GM18502 (cell line): ENCODE data around the gene APOBEC2.

Source experiments
- ATAC-seq: cut with Tn5 transposase; IDR thresholded peaks from one replicate; pipeline ENCODE4 v1.9.1; 2021; ENCODE audit warnings: mild to moderate bottlenecking; ENCODE audit not compliant: unreplicated experiment, poor library complexity

The APOBEC2 gene

DNA sequence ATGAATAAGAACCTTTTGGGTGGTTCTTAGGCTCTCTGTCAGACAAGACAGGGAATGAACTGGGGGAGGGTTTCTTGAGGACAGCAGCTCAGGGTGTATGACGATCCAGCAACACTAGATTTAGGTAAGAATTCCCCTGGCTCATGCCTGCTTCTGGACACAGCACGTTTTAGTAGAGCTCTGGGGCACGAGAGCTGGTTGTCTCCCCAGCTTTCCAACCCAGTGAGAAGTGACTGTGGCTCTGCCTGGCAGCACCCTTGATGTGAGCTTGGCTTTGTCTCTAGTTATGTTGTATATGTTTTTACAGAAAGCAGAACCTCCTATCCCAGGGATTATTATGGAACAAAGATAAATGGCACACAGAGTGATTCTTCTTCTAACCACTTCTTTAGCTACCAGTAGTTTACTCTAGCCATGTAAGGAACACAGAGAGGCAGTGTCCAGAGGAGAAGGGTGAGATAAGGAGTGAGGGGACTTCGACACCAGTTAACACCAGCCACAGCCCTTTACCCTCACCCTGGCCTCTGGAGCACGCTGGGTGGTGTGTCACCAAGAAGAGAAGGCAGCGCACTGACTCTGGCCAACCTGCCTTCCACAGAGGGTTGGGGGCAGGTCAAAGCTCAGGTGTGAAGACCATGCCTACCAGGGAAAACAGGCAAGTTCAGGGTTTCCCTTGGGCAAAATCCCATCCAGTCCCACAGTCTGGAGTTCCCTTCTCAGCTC is 3.9 kb downstream of the APOBEC2 start:
- no peak for ATAC-seq

DNA sequence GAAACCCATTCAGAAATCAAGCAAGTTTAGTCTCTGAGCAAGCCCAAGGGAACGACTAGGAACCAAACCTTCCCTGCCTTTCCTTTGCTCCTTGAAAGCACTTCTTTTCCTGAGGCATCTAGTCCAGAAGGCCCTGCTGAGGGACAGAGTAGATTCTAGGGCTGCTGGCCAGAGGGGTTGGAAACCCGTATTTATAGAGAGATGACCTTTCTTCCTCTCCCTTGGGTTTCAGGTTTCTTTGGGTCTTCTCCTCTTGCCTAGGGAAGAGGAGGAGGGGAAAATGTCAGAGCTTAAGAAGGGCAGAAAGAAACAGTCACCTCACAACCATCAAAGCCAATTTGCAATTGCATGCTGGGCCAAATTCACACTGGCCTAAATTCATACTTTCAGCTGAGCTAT is 5.8 kb downstream of the APOBEC2 start:
- ATAC-seq = no peak

DNA sequence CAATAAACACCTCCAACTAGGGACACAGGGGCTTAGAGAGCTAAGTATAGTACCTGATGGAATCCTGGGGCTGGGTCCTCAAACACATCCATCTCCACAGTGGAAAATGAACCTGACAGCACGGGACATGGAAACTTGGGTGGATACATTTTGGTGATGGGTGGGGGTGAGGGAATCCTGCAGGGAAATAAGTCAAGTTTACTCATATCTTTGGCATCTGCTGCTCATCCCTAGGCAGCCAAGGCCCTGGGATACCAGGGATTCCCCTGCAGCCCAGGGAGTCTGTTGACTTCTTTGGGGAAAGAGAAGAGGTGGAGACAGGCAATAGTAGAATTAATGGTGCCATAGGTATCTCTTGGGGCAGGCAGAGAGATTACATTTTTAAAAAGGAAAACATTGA is 6.6 kb downstream of the APOBEC2 start:
- no peak for ATAC-seq

DNA sequence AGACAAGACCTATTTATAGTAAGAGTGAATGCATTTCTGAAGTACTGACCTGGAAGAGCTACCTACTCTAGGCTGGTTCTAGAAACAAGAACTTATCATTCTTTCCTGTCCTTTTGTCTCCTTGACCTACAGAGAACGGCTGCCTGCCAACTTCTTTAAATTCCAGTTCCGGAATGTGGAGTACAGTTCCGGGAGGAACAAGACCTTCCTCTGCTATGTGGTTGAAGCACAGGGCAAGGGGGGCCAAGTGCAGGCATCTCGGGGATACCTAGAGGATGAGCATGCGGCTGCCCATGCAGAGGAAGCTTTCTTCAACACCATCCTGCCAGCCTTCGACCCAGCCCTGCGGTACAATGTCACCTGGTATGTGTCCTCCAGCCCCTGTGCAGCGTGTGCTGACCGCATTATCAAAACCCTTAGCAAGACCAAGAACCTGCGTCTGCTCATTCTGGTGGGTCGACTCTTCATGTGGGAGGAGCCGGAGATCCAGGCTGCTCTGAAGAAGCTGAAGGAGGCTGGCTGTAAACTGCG is 8.3 kb downstream of the APOBEC2 start:
- ATAC-seq = no peak

DNA sequence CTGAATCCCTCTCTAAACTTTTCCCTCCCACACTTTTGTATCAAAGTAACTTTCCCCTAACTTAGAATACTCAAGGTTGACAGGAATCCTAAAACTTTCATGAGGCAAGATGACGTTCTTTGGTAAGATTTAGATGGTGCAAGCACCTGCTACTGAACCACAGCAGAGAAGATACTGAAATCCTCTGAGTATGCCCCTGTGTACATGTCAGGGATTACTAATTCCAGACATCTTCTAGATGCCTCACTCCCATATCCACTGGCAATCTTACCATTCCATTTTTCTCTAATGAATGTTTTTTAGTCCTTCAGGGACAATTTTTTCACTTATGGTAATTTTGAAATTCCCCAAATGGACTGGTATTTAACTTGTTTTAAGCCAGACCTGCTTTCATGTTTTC is 9.1 kb downstream of the APOBEC2 start:
- ATAC-seq = no peak

DNA sequence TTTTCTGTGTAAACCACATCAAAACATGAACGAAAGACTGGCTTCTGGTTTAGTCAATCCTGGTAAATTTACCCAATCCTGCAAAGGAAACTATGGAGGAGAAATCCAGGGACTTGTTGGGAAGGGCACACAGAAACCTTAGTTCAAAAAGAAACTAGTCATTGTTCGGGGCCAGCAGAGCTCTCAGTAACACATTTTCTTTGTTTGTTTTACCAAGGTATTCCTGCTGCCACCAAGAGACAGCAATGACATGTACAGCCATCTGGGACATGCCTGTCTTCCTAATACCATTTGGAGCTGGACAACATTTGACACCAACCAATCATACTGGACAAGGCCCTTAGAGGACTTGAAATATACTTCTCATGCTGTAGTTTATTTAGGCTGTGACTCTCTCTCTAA is 10.9 kb downstream of the APOBEC2 start:
- no peak for ATAC-seq

DNA sequence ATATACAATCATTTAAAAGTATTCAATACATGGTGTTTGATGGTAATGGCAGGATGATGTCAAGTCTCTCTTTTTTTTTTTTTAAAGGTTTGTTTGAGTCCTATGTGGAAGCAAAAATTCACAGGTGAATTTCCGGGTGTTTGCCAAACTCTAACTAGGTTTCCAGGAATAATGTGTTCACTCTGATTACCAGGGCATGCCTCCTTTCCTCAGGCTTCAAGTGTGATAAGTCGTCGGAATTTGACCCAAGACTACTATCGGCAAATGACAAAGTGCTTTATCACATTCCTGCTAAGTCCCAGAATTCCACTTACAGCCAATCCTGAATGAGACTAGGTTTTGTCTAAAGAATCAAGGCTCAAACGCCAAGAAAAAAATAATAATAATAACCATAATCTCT is 11.8 kb downstream of the APOBEC2 start:
- no peak for ATAC-seq

DNA sequence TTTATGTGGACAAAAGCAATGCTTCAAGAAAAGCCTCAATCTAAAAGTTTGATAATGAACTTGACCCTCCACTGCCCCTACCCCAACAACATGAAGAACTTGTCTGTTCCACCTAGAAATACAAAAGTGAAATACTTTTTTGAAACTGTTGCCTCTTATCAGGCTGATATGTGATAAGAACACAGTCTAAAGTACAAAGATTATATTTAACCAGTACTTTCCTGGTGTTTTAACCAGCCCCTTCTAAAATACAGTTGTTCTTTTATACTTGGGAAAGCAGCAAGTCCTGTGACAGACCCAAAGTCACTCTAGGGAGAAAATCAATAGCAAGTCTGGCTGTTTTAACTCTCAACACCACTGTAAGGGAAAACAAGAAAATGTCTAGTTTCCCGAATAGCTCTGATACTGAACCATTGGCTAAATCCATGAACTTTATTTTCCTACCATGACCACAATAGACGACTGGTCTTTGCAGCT is 12.6 kb downstream of the APOBEC2 start:
- no peak for ATAC-seq

DNA sequence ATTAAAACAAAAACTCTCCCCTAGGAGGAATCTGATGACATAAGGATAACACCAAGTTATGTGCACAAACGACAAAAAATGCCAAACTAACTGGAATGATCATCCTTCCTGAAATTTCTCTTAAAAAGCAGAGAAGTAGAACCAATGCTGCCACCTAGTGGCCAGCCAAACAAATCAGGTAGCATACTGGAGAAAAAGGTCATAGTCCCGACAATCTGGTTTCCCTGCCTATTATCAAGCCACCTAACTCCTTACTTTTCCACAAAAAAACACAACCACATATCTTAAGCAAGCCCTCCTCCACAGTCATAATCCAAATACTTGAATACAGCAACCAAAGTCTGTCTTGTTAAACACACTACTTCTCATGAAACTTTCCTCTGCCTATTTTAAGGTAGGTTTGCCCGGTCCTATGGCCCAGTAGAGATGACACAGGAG is 13.9 kb downstream of the APOBEC2 start:
- ATAC-seq = no peak

DNA sequence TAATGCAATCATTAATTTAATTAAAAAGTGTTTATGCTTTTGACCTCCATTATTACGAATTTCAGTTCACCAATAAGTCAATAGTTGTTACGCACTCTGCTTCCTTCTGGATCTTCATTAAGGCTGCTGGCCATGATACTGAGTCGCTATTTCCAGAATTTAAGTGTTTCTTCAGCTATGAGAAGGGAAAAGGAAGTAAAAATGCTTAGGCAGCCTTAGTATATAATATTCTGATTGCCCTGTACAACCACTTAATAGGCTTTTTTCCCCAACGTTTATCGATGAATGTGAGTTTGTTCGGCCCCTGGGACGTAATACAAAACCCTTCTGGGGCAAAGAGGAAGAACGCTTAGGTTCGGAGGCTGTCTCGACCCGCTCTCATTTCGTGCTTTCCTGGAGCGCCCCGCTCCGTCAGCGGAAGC is 18.5 kb downstream of the APOBEC2 start:
- ATAC-seq = no peak

DNA sequence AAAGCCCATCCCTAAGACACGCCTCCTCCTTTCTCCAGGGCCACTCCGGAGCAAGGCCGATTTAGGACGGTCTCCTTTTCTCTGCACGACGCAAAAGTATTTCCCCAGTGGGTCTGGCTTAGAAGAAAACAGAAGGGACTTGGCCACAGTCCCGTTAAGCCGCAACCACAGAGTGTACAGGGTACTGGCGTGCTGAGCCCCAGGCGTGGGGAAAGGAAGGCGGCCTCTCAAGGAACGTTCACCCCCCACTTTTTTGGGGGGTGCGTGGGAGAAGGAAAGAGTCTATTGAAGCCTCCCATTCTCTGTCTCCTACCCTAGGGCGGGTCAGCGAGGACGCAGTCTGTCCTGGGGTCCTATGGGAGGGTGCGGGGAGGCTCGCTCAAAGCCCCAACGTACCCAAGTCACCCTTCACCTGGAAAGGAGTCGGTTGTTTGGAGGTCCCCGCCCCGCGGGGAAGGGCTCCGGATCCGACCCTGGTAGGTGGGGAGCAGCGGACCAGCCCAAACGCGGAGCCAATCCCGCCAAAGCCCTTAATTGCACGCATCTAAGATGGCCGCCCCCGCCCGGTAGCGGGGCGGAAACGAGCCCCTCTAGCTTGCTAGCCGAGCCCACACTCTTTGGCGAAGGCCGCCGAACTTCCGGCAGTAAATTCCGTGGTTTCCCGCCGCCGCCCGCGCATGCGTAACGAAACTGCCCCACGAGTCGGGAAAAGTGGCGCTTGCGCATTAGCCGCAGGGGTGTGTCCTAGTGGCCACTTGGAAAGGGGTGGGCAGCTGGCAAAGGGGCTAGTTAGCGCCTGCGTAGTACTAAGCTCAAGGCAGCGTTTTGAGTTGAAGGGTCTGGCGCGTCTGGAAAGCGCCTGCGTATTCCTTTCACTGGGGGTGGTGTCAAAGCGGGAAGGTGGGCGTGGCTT is 19.2 kb downstream of the APOBEC2 start, which contains the start of gene OARD1:
Gene OARD1 (minus strand): TSS at position 434 of the 913 bp plus-strand sequence. CDS start 722 bp downstream, outside the sequence.
- peak; percentile 75 for ATAC-seq

DNA sequence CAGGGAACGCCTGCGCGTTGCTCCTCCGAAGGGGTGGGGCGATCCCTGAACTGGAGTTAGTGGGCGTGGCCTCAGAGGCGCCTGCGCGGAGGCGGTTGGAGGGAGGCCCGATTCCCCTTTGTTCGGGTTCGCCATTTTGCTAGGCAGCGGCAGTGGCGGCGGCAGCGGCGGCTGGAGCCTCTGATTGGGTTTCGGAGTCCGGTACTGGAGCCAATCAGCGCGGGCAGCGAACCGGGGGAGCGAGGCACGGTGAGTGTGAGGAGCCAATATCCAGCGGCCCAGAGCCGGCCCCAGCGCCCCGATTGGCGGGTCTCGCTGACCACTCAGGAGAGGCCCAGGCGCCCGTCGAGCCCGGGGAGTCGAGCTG is 19.8 kb downstream of the APOBEC2 start, which contains the start of gene NFYA:
Gene NFYA (plus strand): TSS at position 139 of the 367 bp plus-strand sequence. CDS start 6,116 bp downstream, outside the sequence.
- ATAC-seq = peak; percentile 62

DNA sequence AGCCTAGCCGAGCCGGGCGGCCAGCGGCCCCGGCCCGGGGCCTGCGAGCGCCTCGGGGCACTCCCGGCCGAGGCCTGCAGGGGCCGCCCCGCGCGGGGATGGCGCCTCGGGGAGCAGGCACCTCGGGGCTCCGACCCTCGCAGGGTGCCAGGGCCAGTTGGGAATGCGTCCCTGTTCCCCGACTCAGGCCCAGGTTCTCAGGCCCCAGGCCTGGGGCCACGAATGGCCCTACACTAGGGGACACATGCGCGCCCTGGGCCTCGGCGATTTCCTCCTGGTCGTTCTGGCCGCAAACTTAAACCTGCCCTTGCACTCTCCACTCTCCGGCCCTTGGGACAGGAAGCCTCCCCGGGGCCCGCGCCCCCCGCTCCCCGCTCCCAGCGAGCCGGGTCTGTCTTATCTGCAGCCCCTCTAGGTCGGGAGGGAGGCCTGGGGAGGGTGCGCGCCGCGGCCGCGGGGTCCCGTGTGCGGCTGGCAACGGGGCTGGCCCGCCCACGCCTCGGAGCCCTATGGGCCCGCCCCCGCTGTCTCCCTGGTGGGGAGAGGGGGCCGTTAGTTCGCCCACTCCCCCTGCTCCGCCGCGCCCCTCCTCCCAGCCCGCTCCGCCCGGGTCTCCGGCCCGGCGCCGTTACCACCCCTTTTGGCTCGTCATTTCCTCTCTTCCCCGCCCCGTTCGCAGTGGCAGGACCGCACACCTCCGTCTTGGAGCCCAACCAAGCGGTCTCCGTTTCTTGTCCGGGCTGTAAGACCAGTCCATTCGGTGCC is 20.4 kb downstream of the APOBEC2 start:
- ATAC-seq = peak; percentile 35

DNA sequence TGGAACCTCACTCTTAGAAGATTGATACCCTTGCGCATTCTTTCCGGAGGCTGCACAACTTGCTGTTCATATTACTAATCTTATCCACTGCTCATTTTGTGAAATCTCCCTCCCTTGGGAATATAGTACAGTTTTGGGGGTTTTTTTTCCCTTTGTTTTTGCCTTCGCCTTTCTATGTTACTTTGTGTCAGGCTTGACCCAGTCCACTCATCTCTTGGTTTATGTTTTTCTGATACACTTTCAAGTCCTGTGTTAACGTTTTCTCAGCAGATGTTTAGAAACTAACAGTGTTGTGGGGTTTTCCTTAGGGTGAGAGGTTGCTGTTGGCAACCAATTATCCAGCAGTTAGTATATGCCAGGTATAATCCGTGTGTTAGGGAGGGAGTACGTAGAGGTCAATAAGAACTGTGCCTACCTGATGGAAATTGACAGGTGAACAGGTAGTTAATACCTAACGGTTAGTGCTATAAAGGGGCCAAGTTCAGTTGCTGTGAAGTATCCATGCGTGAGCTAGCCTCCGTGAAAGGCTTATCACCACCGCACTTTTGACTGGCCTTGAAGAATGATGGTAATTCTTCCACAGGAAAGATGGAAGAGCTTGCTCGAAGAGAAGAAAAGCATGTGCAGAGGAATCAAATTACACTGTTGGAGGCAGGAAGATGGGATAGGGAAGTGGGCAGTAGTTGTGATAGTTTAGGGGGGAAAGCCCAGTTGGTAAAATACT is 21.1 kb downstream of the APOBEC2 start:
- no peak for ATAC-seq

DNA sequence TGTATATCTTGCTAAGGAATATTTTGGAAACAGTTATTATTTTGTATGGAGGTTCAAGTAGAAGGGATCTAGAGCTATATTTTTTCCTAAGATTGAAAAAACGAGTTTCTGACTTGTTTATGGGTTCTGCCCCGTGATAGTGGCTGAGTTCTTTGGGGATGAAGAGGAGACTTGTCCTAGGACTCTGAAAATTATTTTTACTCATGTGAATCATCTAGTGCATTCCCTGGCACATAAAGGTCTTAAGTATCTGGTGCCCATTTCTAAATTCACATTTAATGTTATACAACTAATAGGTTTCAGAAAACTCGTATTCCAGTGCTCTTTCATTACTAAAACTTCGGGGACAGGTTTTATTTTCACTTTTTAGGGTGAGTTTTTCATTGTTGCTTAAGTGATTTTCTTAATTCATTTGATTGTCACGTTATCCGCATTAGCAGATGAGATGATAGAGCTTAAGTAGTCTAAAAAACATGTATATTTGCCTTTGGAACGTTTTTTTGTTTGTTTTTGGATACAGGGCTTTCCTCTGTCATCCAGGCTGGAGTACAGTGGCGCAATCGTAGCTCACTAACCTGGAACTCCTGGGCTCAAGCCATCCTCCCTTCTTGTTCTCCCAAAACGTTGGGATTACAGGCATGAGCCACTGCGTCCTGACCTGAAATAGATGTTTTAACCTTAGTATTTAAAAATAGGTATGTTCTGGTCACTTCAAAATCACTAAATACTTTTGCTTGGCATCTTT is 21.9 kb downstream of the APOBEC2 start:
- ATAC-seq = no peak

DNA sequence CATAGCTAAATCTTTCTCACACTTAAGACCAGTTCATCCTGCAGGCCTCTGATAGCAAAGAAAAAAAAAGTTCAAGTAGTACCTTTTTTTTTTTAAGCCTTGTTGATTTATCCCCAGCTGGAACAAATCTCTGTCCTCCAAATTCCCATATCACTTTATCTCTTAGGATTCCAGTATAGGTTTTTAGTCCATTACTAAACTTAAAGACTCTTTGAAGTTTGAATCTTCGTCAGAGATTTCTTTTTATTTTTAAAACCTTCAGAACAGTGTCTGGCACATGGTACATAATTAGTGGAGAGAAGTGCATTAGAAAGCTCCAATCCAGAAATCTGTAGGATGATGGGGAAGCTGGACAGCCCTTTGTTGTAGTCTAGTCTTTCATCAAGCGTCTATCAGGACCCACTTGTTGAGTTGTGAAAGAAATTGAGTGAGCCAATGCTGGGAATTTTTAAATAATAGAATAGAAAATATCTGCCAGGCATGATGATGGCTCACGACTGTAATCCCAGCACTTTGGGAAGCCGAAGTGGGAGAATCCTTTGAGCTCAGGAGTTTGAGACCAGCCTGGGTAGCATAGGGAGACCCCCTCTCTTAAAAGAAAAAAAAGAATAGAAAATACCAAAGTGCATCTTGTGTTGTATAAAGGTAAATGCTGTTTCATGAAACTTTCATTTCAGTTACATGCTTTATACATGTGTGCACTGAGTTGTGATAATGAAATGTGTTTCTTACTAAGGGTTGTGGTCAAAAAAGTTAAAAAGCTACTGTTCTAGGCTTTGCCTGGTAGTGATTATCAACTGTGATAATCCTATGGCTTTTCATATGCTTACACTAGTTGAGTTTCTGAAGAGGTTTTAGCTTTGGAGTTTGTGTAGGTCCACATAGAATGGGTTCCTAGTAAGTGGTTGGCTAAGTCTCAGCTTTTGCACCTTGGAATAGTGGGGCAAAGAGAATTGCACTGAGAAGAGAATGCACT is 22.9 kb downstream of the APOBEC2 start:
- no peak for ATAC-seq

DNA sequence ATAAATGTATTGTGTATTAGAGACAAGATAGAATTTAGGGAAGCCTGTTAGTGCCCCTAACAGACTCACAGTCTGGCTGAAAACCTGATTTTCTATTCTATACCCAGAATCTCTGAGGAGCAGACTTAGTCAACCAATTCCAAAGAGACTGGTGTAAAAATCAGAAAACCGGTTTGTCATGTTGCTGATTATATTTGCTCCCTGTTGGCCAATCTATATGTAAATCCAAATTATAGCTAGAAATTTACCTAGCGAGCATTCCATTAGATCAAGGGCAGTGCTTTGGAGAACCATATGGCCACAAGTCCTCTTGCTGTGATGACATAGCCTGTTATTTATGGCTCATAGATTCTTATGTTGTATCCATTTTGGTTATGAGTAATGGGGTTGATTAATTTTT is 24.5 kb downstream of the APOBEC2 start:
- ATAC-seq = no peak

DNA sequence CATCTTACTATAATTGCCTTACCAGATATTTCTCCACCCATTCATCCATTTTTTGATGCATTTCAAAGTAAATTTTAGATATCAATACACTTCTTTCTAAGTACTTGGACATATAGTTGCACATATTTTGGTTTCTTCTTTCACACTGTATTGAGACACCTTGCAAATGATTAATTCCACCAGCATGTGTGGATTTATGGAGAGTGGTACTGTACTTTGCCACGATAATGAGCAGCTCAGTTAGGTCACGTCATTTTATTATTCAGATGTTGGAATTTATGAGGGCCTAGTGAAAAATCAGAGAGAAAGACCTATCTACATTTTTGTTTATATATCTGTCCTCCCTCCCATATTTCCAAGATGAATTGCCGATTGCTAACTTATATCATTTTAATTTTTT is 25.1 kb downstream of the APOBEC2 start:
- no peak for ATAC-seq
